ENCODE results near the gene LCORL.

DNA sequence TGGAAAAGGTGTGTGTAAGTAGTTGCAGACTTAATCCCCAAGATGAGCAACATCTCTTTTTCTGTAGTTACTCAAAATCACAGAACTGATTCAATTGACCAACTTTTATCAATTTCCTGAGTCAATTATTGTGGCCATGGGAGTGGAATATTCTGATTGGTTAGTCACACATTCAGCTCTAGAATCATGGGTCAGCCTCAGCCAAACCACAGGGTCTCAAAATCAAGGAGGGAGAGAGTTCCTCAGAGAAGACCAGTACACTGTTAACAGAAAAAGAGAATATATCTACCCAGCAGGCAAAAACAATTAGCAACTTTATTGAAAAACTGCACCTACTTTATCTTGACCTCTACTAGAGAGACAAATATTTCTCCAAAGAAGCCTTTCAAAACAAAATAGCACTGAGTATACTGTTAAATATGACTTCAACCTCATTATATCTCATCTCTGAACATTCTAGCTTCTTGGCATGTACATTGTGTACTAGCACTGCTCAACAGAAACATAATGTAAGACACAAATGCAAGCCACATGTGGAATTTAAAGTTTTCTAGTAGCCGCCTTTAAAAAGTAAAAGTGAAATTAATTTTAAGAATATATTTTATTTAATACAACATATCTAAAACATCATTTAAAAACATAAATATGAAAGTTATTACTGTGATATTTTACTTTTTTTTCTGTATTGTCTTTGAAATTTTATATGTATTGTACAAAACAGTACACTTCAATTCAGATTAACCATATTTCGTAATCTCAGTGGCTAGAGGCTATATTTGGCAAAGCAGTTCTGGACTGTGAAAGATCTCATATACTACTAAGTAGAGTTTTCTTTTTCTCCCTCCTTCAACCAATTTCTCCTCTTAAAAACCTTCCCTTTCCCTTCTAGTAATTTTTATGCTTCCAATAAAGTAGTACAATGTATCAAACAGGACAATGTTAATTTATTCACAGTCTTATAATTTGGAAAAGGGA lies 11.8 kb upstream of the LCORL start:
- no peak for TF ChIP-seq POLR2AphosphoS5 (IDR thresholded peaks at IDR 0.05; ENCODE audit: low read depth, low read length)
- no peak for TF ChIP-seq EZH2 (IDR thresholded peaks at IDR 0.05)
- TF ChIP-seq, protein P1, sequence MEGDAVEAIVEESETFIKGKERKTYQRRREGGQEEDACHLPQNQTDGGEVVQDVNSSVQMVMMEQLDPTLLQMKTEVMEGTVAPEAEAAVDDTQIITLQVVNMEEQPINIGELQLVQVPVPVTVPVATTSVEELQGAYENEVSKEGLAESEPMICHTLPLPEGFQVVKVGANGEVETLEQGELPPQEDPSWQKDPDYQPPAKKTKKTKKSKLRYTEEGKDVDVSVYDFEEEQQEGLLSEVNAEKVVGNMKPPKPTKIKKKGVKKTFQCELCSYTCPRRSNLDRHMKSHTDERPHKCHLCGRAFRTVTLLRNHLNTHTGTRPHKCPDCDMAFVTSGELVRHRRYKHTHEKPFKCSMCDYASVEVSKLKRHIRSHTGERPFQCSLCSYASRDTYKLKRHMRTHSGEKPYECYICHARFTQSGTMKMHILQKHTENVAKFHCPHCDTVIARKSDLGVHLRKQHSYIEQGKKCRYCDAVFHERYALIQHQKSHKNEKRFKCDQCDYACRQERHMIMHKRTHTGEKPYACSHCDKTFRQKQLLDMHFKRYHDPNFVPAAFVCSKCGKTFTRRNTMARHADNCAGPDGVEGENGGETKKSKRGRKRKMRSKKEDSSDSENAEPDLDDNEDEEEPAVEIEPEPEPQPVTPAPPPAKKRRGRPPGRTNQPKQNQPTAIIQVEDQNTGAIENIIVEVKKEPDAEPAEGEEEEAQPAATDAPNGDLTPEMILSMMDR (IDR thresholded peaks at IDR 0.05 in 2 of 3, conservative IDR thresholded peaks at IDR 0.05 in 1 of 3; ENCODE audit: borderline replicate concordance in 1 of 3, insufficient read depth in 1 of 3, low read depth in 2 of 3, low read length in 2 of 3): no peak
- TF ChIP-seq FOSL1 (IDR thresholded peaks at IDR 0.05; ENCODE audit: low read depth): no peak
- TF ChIP-seq, protein P2, sequence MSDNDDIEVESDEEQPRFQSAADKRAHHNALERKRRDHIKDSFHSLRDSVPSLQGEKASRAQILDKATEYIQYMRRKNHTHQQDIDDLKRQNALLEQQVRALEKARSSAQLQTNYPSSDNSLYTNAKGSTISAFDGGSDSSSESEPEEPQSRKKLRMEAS (IDR thresholded peaks at IDR 0.05): no peak
- TF ChIP-seq SIN3A (IDR thresholded peaks at IDR 0.05; ENCODE audit: low read depth): no peak

Data from HCT116 (cell line).